ENCODE results near the gene USP4. TPM values are rescaled to one million over a fixed set of nuclear protein-coding genes. Genes with fewer than 3 reads are reported as not detected.
"Not testable (repeated sequence)": the region's sequence is repeated elsewhere in the genome, so short reads cannot be mapped to it uniquely, and the experiment has no call there.

USP4 gene
- total and polyA plus RNA-seq, 3 donors from 2014 or later: 48.0 to 95.1 (median 72.0) TPM

- 89 to 92% methylated on average over 3 of the region's 3 CpGs for WGBS, 2 donors
Observed at GRCh38 chr3:49253512-49253911, 86.3 kb downstream of the USP4 start.

DNA sequence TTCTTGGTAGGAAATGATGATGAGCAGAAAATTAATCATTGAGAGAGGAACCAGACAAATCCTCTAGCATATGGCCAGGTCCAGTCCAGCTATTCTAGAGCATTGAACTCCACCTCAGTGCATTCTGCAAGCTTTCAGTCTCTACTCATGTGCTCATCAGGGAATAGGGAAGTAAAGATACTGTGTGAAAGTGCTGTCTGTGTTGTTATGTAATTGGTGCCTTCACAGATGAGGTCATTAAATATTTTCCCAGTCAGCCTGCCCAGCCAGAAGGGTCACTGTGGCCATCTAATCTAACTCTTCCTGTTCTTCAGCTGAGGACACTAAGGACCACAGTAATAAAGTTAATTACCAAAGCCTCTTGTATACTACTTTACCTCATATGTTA, 91.0 kb downstream of the USP4 start:
- TF ChIP-seq CTCF (IDR thresholded peaks at IDR 0.05) (no peak), POLR2A (IDR thresholded peaks at IDR 0.05) (no peak)
- intact Hi-C loops (cut with DNase I; ENCODE audit: low total_unique reads): no loop called here
- Histone ChIP-seq H3K4me3 (no peak overlapping the region), H3K27ac (peak overlapping the region in 1 of 2 donors; percentile 78), H3K36me3 (ENCODE audit: low read depth, missing control alignments) (no peaks in the 10 kb centered on the region), H3K4me1 (no peaks in the 10 kb centered on the region), H3K27me3 (no peaks in the 10 kb centered on the region), H3K9me3 (no peaks in the 10 kb centered on the region)
- DNase-seq: peak; percentile 13

More at GRCh38 chr3:49253512-49253911, 86.3 kb downstream of the USP4 start:
- TF ChIP-seq CTCF (IDR thresholded peaks at IDR 0.05): no peak
- TF ChIP-seq POLR2A (IDR thresholded peaks at IDR 0.05): no peak
- H3K9me3 ChIP-seq: no peaks in the 10 kb centered on the region
- H3K27me3 ChIP-seq: no peaks in the 10 kb centered on the region
- H3K27ac ChIP-seq: no peak overlapping the region
- H3K36me3 ChIP-seq (ENCODE audit: low read depth, missing control alignments): no peaks in the 10 kb centered on the region
- peaks cover 21% of the 10 kb centered on the region for H3K4me1 ChIP-seq
- no peak for DNase-seq
- H3K4me3 ChIP-seq: no peak overlapping the region
- intact Hi-C loops (cut with DNase I; ENCODE audit: low total_unique reads): no loop called here

- Histone ChIP-seq H3K4me1 (peaks cover under 1% of the 10 kb centered on the region), H3K4me3 (no peak overlapping the region), H3K36me3 (ENCODE audit: low read depth, missing control alignments) (no peaks in the 10 kb centered on the region), H3K27me3 (no peaks in the 10 kb centered on the region), H3K27ac (no peak overlapping the region), H3K9me3 (no peaks in the 10 kb centered on the region)
- WGBS, 2 donors: 52 to 63% methylated on average over 1 of the region's 1 CpG
- intact Hi-C loops (cut with DNase I; ENCODE audit: low total_unique reads): no loop called here
- TF ChIP-seq POLR2A (IDR thresholded peaks at IDR 0.05) (no peak), CTCF (IDR thresholded peaks at IDR 0.05) (no peak)
- DNase-seq: no peak
Observed at GRCh38 chr3:49244581-49245205, 95.2 kb downstream of the USP4 start.

GRCh38 chr3:49240091-49240490, 99.8 kb downstream of the USP4 start:
- Histone ChIP-seq H3K4me1 (peaks cover 10% of the 10 kb centered on the region), H3K27ac (peak overlapping the region in 1 of 2 donors; percentile 65)
- H3K36me3 ChIP-seq (ENCODE audit: low read depth, missing control alignments); DNase-seq; H3K4me3 ChIP-seq; H3K27me3 ChIP-seq; intact Hi-C loops (cut with DNase I; ENCODE audit: low total_unique reads); H3K9me3 ChIP-seq: not testable (repeated sequence)
- WGBS, 2 donors: 92 to 97% methylated on average over 11 of the region's 11 CpGs

DNA sequence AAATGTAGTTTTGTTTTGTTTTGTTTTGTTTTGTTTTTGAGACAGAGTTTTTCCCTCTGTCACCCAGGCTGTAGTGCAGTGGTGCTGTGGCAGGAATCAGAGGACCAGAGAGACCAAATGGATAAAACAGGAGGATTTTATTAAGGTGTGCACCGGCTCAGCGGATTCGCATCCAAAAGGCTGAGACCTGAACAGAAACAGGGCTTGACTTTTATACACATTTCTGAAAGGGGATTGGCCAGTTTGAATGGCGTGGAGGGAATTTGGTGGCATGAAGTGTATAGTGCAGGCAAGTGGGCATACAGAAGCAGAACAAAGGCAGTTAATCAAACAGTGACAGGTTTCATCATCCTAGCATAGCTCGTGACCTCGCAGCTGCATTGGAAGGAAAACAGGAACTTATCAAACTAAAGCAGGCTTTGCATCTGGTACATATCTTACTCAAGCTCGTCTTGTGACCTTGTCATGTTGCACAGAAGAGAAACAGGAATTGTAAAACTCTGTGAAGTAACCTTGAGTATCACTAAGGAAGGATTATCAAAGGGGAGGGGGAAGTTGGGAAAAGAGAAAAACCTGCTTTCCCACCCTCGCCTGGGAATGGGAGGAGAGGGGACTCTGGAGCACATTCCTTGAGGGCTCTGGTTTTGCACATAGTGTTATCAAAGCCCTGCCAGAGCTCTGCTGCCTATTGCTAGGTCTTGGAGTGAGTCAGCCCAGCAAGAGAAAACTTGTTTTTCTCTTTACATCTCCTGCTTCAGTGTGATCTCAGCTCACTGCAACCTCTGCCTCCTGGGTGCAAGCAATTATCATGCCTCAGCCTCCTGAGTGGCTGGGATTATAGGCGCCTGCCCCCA, 101.4 kb downstream of the USP4 start:
- Histone ChIP-seq H3K9me3 (no peaks in the 10 kb centered on the region), H3K4me1 (peaks cover 10% of the 10 kb centered on the region), H3K27ac (peak overlapping the region; percentile 2 to 65), H3K4me3 (no peak overlapping the region), H3K27me3 (no peaks in the 10 kb centered on the region), H3K36me3 (ENCODE audit: low read depth, missing control alignments) (no peaks in the 10 kb centered on the region)
- TF ChIP-seq CTCF (IDR thresholded peaks at IDR 0.05) (no peak), POLR2A (IDR thresholded peaks at IDR 0.05) (no peak)
- intact Hi-C loops (cut with DNase I; ENCODE audit: low total_unique reads): no loop called here
- peak; percentile 83 for DNase-seq
- 49% methylated on average over 9 of the region's 9 CpGs for WGBS, 2 donors
